HepG2 (cell line): Measurements from ENCODE around the gene TSHZ2. TPM values are rescaled to one million over a fixed set of nuclear protein-coding genes. Genes with fewer than 3 reads are reported as not detected.

Experiments
- ATAC-seq: fragments of 200-7000 bp; cut with Tn5 transposase; 3 replicates; pipeline ENCODE4 v1.9.1; 2020; ENCODE audit warnings: mild to moderate bottlenecking, moderate library complexity
- BruUV-seq: library from RNA; stranded (reverse); fragments of 400-500 nt; replicated peaks from 2 replicates; lab custom pipeline; 2021; lab: Mats Ljungman, UMichigan
- CTCF ChIA-PET: fragments of 300-600 bp; formaldehyde crosslinking; extraction: SDS; loops from one replicate; lab custom pipeline; 2021; ENCODE audit warnings: low total read pairs, inconsistent platforms, low intra/inter-chr PET ratio; lab: Yijun Ruan, JAX
- POLR2A ChIA-PET: fragments of 350-600 bp; sonication (Branson Sonifier 250); formaldehyde crosslinking; loops from one replicate; lab custom pipeline; 2020; ENCODE audit warnings: antibody characterized with exemption, inconsistent platforms; lab: Yijun Ruan, JAX
- DNase-seq: peaks from one replicate; pipeline ENCODE4 v3.0.0-alpha.2; 2015; ENCODE audit warnings: low spot score
- FAIRE-seq: peaks from 3 replicates; lab custom pipeline; 2011; peaks lifted over from hg19 to GRCh38; lab: Jason Lieb, UNC
- H2AFZ ChIP-seq: one replicate; pipeline ENCODE4 v1.6.1; 2011; ENCODE audit warnings: low read length, inconsistent platforms
- H3K27ac ChIP-seq: fragments of 300-600 bp; 3 replicates; pipeline ENCODE4 v1.8.0; 2011; ENCODE audit warnings: mixed run types, mild to moderate bottlenecking, mixed read lengths, low read length, inconsistent platforms; ENCODE audit not compliant: insufficient read depth; ENCODE audit errors: extremely low read length
- H3K27me3 ChIP-seq, 2 experiments: fragments of 200-600 bp in 1 of 2; 2 replicates in 1 of 2; 3 replicates in 1 of 2; pipeline versions ENCODE4 v1.6.0 to v1.8.0; 2011; ENCODE audit warnings: low read length in 2 of 2, mild to moderate bottlenecking in 2 of 2, moderate library complexity in 2 of 2, inconsistent platforms in 1 of 2; ENCODE audit not compliant: insufficient read depth in 2 of 2, control insufficient read depth in 1 of 2
- H3K36me3 ChIP-seq, 2 experiments: fragments of 200-600 bp in 1 of 2; replicated peaks in 1 of 2; 2 replicates in 1 of 2; 3 replicates in 1 of 2; pipeline versions ENCODE4 v1.5.1 to v1.8.0; 2011; ENCODE audit warnings: low read length in 2 of 2, inconsistent platforms in 1 of 2; ENCODE audit not compliant: insufficient read depth in 2 of 2, control insufficient read depth in 1 of 2
- H3K4me1 ChIP-seq: 2 replicates; pipeline ENCODE4 v1.5.1; 2012; ENCODE audit warnings: low read length, inconsistent platforms; ENCODE audit not compliant: insufficient read depth
- H3K4me2 ChIP-seq: 2 replicates; pipeline ENCODE4 v1.6.0; 2011; ENCODE audit warnings: low read depth, low read length, inconsistent platforms
- H3K4me3 ChIP-seq, 3 experiments: fragments of 200-600 bp in 1 of 3; sonication (generic), shearing (Covaris generic) in 1 of 3; replicated peaks in 1 of 3; 2 replicates each; pipeline ENCODE4 v1.5.1; 2011 to 2016; ENCODE audit warnings: low read length in 3 of 3, inconsistent platforms in 2 of 3, low read depth in 2 of 3, mild to moderate bottlenecking in 2 of 3, control low read depth in 1 of 3, mixed read lengths in 1 of 3; ENCODE audit not compliant: insufficient read depth in 1 of 3
- H3K79me2 ChIP-seq: one replicate; pipeline ENCODE4 v1.6.1; 2011; ENCODE audit warnings: low read length, inconsistent platforms; ENCODE audit not compliant: insufficient read depth
- H3K9ac ChIP-seq: 2 replicates; pipeline ENCODE4 v1.6.0; 2011; ENCODE audit warnings: mild to moderate bottlenecking, low read depth, low read length, inconsistent platforms; ENCODE audit not compliant: insufficient read depth
- H3K9me3 ChIP-seq: 2 replicates; pipeline ENCODE4 v1.5.1; 2012; ENCODE audit warnings: mild to moderate bottlenecking, low read length
- H4K20me1 ChIP-seq: 2 replicates; pipeline ENCODE4 v1.6.0; 2011; ENCODE audit warnings: inconsistent platforms, mild to moderate bottlenecking, low read length, moderate library complexity; ENCODE audit not compliant: insufficient read depth
- ATF7 ChIP-seq, 2 experiments: fragments of 450-650 bp in 1 of 2; sonication (generic) in 1 of 2; formaldehyde crosslinking in 1 of 2; IDR thresholded peaks; 2 replicates each; pipeline versions ENCODE4 v1.4.0 to v1.6.1; 2016 to 2020; ENCODE audit warnings: antibody characterized with exemption in 1 of 2, mild to moderate bottlenecking in 1 of 2, missing genetic modification reagents in 1 of 2
- CREB1 ChIP-seq, 2 experiments: fragments of 450-650 bp in 1 of 2; IDR thresholded peaks; 2 replicates each; pipeline ENCODE4 v1.6.1; 2016 to 2017; ENCODE audit warnings: control low read depth in 1 of 2, mild to moderate bottlenecking in 1 of 2, missing compliant biosample characterization in 1 of 2, missing genetic modification characterization in 1 of 2
- ETV5 ChIP-seq: IDR thresholded peaks from 2 replicates; pipeline ENCODE4 v1.6.1; 2018; ENCODE audit warnings: missing biosample characterization, missing genetic modification reagents, inconsistent platforms, borderline replicate concordance
- FOSL1 ChIP-seq: sonication (generic); formaldehyde crosslinking; IDR thresholded peaks from 2 replicates; pipeline ENCODE4 v1.9.0; 2021; ENCODE audit warnings: missing genetic modification reagents, borderline replicate concordance
- KDM3A ChIP-seq: IDR thresholded peaks from 2 replicates; pipeline ENCODE4 v1.6.1; 2018; ENCODE audit warnings: low read depth, missing compliant biosample characterization
- NFKB2 ChIP-seq: sonication (generic); formaldehyde crosslinking; IDR thresholded peaks from 2 replicates; pipeline ENCODE4 v1.4.0; 2020; ENCODE audit warnings: missing genetic modification reagents, borderline replicate concordance
- ZNF121 ChIP-seq: sonication (generic); formaldehyde crosslinking; IDR thresholded peaks from 2 replicates; pipeline ENCODE4 v1.5.0; 2020; ENCODE audit warnings: mild to moderate bottlenecking, missing genetic modification reagents
- WGBS: methylation state at CpG from one replicate; pipeline ENCODE4 v1.1.6; 2017; ENCODE audit warnings: low lambda C conversion rate; 5-methylcytosine and 5-hydroxymethylcytosine counted together
- in situ Hi-C: cut with HindIII; loops from 2 replicates; pipeline ENCODE4 v1.10.0; 2017; ENCODE audit warnings: low pct_unique_long_range_greater_than_20kb; ENCODE audit not compliant: extremely low pct_ligation_motif_present
- intact Hi-C: fragments of 100-400 bp; cut with micrococcal nuclease; formaldehyde crosslinking; loops from one replicate; pipeline ENCODE4 v1.10.0; 2022; ENCODE audit not compliant: unreplicated experiment
- polyA plus RNA-seq, 8 experiments: library from polyadenylated mRNA; depleted of rRNA in 3 of 8; stranded (reverse) in 7 of 8; unstranded in 1 of 8; fragments of >200 nt; fragmentation: Illumina TruSeq in 4 of 8; extraction: Trizol in 4 of 8; gene quantifications; 2 replicates each; pipeline versions ENCODE4 v1.2.1 to v1.2.3, GENCODE V29; 2011 to 2016; ENCODE audit warnings: low read depth in 4 of 8, missing spikeins in 1 of 8, mixed read lengths in 1 of 8; ENCODE audit not compliant: insufficient read depth in 1 of 8
- total RNA-seq, 5 experiments: library from RNA; depleted of rRNA; stranded (reverse); fragments of >200 nt; fragmentation: Illumina TruSeq; extraction: Trizol; gene quantifications; 2 replicates each; pipeline ENCODE4 v1.2.3, GENCODE V29; 2016; ENCODE audit warnings: low read depth in 1 of 5
- TF ChIP-seq, protein P1 (sequence below): sonication (generic); formaldehyde crosslinking; IDR thresholded peaks from 2 replicates; pipeline ENCODE4 v1.4.0; 2020; ENCODE audit warnings: mild to moderate bottlenecking, missing genetic modification reagents

The TSHZ2 gene
- total and polyA plus RNA-seq, 2 of the 13 experiments (the other 11 are each of a cell fraction or from before 2014, with no cell fraction given), result 0.01 TPM; not detected in 1

- H3K4me1 ChIP-seq, result no peaks in the 10 kb centered on the region
- ChIA-PET POLR2A (no interaction called here), CTCF (no interaction called here)
- FAIRE-seq, result no peak
- 5% methylated on average over 1 of the region's 1 CpG for WGBS
- no peak for DNase-seq
- no peaks in the 10 kb centered on the region for H3K79me2 ChIP-seq
- no peaks in the 10 kb centered on the region for H3K27me3 ChIP-seq
- TF ChIP-seq ETV5 (CRISPR knock-in tag), result no peak
- TF ChIP-seq NFKB2 (CRISPR knock-in tag), result no peak
- TF ChIP-seq KDM3A (CRISPR knock-in tag), result no peak
- no peaks in the 10 kb centered on the region for H4K20me1 ChIP-seq
- no peak for ATAC-seq
- H3K4me2 ChIP-seq, result no peak overlapping the region
- H3K4me3 ChIP-seq, result no peak overlapping the region
- H3K36me3 ChIP-seq, result no peaks in the 10 kb centered on the region
- intact Hi-C loops, result no loop called here
- no peak overlapping the region for H3K27ac ChIP-seq
- in situ Hi-C loops, result no loop called here
- no peaks in the 10 kb centered on the region for H3K9me3 ChIP-seq
- no TSS peak for BruUV-seq
- H2AFZ ChIP-seq, result no peak overlapping the region
- H3K9ac ChIP-seq, result no peak overlapping the region
Measured at GRCh38 chr20:52953020-52953419, 19.1 kb upstream of the TSHZ2 start.

DNA sequence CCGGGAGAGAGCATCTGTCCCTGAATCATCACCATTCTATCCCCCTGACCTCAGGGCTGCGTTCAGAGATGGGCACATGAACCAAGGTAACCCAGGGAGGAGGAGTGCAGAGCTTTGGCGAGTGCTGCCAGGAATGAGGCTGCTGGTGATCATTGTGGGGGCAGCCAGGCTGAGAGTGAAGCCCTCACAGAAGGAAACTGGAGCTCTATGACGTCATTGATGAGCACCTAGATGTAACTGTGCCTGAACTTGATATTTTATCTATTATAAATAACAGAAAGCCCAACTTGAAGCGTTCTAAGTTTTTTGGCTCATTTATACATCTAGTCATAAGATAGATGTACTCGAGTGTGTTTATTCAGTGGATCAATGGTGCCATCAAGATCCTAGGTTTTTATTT lies 17.3 kb upstream of the TSHZ2 start:
- H3K4me3 ChIP-seq, result no peak overlapping the region
- H2AFZ ChIP-seq, result no peak overlapping the region
- H3K4me1 ChIP-seq, result no peaks in the 10 kb centered on the region
- CTCF ChIA-PET, result no interaction called here
- H3K79me2 ChIP-seq, result no peaks in the 10 kb centered on the region
- BruUV-seq, result no TSS peak
- TF ChIP-seq CREB1 (IDR thresholded peaks at IDR 0.05), result peak; percentile 97
- no peak for TF ChIP-seq CREB1 (CRISPR knock-in tag; IDR thresholded peaks at IDR 0.05)
- TF ChIP-seq ATF7 (IDR thresholded peaks at IDR 0.05), result peak; percentile 99
- TF ChIP-seq ATF7 (CRISPR knock-in tag; IDR thresholded peaks at IDR 0.05), result no peak
- TF ChIP-seq ZNF121 (CRISPR knock-in tag), result no peak
- TF ChIP-seq, protein P1, sequence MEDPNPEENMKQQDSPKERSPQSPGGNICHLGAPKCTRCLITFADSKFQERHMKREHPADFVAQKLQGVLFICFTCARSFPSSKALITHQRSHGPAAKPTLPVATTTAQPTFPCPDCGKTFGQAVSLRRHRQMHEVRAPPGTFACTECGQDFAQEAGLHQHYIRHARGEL, result no peak
- TF ChIP-seq FOSL1 (CRISPR knock-in tag), result no peak
- POLR2A ChIA-PET, result no interaction called here
- no peak overlapping the region for H3K27ac ChIP-seq
- 12% methylated on average over 6 of the region's 6 CpGs for WGBS
- no peaks in the 10 kb centered on the region for H4K20me1 ChIP-seq
- intact Hi-C loops (no loop called here), in situ Hi-C loops (no loop called here)
- FAIRE-seq (no peak), DNase-seq (no peak), ATAC-seq (no peak)
- no peaks in the 10 kb centered on the region for H3K27me3 ChIP-seq
- H3K9me3 ChIP-seq, result no peaks in the 10 kb centered on the region
- H3K9ac ChIP-seq, result no peak overlapping the region
- no peaks in the 10 kb centered on the region for H3K36me3 ChIP-seq
- H3K4me2 ChIP-seq, result no peak overlapping the region
